Stomach (tissue), 4 donors: ENCODE data around the gene ATL1.

Experiments used
- CTCF ChIP-seq, 7 experiments: fragments of 450-650 bp in 4 of 7; fragments of 200-600 bp in 3 of 7; sonication (generic) in 3 of 7; IDR thresholded peaks; one replicate each; pipeline ENCODE4 v1.5.1; 2016 to 2019; ENCODE audit warnings: antibody characterized with exemption in 7 of 7, control low read depth in 2 of 7, mild to moderate bottlenecking in 1 of 7
- EP300 ChIP-seq: sonication (generic); formaldehyde crosslinking; IDR thresholded peaks from one replicate; pipeline ENCODE4 v1.6.1; 2017; ENCODE audit warnings: antibody characterized with exemption

DNA sequence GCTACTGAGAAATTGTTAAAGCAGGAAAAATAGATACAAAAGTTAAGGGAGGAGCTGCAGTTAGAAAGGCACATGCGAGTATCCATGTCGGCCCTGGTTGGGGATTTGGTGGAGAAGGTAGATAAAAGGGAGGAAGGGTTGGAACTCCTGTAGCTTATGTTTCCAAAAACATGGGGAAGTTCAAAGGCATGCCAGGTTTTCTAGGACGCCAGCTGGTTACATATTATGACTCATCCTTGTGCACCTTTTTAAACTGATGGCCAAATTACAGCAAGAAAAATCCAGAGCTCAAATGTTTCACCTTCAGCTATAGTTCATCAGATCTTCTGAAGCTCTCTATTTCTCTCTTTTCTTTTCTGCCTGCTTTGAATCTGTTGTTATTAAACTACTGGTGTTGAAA, 14.3 kb upstream of the ATL1 start:
- no peak for TF ChIP-seq EP300
- TF ChIP-seq CTCF (IDR thresholded peaks at IDR 0.05): no peak
